GM19397 (cell line): ENCODE measurements around the gene HYDIN.
"Not testable (repeated sequence)": the region's sequence is repeated elsewhere in the genome, so short reads cannot be mapped to it uniquely, and the experiment has no call there.

Experiments used
- ATAC-seq: cut with Tn5 transposase; IDR thresholded peaks from one replicate; pipeline ENCODE4 v1.9.1; 2021; ENCODE audit warnings: mild to moderate bottlenecking, moderate library complexity; ENCODE audit not compliant: unreplicated experiment

Gene HYDIN

GRCh38 chr16:71009440-71010223, 220.9 kb downstream of the HYDIN start:
- ATAC-seq: not testable (repeated sequence)

GRCh38 chr16:71006516-71006915, 224.0 kb downstream of the HYDIN start:
- ATAC-seq: not testable (repeated sequence)

DNA sequence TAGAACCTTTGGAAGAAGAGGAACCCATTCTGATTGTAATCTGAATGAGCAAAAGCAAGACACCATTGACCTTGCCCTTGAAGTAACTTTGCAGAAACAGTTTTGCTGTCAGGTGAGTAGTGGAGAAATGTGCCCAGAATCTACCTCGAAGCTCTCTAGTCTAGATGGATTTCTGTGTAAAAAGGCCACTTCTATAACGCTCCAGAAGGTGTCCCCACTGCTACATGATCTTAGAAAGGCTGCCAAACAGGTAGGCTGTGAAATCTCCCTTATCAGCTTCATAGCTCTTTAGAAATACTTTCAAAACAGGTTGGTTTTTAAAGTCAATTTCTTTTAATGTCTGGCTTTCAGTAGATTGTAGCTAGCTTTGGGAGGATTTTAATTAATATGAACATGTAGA, 230.8 kb downstream of the HYDIN start:
- ATAC-seq: not testable (repeated sequence)

GRCh38 chr16:70995799-70996198, 234.7 kb downstream of the HYDIN start:
- not testable (repeated sequence) for ATAC-seq

DNA sequence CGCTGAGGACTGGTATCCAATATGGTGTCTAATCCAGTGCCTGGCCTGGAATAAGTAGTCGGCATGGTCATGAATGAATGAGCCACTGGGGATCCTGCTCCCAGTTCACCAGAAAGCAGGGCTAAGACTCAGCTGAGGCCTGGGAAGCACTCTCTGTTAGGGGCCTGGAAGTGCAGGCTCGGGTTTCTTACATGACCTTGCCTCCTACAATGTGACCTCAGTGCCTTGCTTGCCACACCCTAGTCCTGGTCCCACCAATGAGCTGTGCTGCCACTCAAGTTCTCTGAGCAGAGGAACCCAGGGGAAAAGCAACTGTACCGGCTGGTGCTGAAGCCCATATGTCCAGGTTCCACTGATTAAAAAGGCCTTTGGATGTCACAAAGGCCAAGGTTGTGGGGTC, 238.0 kb downstream of the HYDIN start:
- ATAC-seq: not testable (repeated sequence)

GRCh38 chr16:70987019-70987715, 243.4 kb downstream of the HYDIN start:
- not testable (repeated sequence) for ATAC-seq

DNA sequence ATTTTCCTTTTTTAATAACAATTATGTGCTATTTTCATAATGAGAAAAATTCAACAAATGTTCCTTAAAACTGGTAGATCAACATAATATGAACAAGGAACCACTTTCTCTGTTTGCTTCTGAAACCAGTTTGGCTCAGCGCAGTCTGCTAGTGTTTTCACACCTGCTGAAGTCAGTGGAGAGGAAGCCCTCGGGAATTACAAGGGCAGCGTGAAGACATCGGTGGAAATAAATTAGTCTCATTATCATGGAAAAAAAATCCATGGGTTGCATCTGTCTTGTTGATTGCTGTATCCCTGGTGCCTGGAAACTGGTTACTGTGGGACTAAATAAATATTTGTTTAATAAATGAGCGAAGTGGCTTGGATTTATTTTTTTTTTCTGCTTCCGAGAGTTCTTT, 245.8 kb downstream of the HYDIN start:
- ATAC-seq: not testable (repeated sequence)

DNA sequence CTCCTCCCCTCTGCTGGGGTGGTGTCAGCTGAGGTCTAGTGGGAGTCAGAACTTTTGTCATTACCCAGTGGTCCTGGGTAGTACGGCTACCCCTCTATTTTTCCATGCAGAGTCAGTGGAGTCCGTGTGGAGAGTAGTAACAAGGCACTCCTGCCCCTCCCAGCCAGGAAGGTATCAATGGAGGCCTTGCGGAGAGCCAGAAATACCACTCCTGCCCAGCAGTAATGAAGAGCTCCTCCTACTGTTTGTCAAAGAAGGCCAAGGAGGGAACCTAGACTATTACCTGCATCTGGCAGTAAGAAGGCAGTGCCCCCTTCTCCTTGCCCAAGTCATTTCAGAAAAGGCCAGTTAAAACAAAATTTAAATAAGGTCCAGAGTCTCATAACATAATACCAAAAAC, 262.2 kb downstream of the HYDIN start:
- not testable (repeated sequence) for ATAC-seq

DNA sequence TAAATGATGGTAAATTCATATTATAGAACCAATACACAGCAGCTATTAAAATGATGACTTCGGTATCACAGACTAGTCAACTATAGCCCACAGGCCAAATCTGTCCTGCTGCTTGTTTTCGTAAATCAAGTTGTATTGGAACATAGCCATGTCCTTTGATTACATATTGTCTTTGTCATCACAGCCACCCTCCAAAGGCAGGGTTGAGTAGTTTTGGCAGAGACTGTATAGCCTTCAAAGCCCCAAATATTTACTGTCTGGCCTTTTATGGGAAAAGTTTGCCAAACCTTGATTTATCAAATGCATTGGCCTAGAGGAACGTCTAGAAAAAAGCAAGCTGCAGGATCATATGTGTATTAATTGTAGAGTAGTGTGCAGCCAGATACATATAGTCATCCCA, 270.4 kb downstream of the HYDIN start:
- ATAC-seq: not testable (repeated sequence)

GRCh38 chr16:70954922-70955321, 275.6 kb downstream of the HYDIN start:
- ATAC-seq: not testable (repeated sequence)

GRCh38 chr16:70953824-70954223, 276.7 kb downstream of the HYDIN start:
- not testable (repeated sequence) for ATAC-seq

DNA sequence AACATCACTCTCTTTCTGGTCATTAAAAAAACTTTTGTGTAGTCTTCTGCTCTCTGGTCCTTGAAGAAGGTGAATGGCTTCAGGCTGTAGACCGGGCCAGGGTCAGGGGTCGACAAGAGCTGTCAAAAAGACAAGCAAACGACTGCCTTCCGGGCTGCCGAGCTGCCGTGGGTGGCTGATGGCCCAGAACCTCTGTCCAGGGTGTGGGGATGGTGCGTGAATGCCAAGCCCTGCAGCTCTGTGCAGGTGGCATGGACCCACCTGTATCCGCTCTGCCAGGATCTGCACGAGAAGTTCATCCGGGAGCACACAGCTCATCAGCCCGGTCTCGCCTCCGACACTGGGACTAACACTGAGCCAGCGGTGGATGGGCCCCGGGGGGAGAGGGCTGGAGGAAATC, 287.0 kb downstream of the HYDIN start:
- ATAC-seq: not testable (repeated sequence)

DNA sequence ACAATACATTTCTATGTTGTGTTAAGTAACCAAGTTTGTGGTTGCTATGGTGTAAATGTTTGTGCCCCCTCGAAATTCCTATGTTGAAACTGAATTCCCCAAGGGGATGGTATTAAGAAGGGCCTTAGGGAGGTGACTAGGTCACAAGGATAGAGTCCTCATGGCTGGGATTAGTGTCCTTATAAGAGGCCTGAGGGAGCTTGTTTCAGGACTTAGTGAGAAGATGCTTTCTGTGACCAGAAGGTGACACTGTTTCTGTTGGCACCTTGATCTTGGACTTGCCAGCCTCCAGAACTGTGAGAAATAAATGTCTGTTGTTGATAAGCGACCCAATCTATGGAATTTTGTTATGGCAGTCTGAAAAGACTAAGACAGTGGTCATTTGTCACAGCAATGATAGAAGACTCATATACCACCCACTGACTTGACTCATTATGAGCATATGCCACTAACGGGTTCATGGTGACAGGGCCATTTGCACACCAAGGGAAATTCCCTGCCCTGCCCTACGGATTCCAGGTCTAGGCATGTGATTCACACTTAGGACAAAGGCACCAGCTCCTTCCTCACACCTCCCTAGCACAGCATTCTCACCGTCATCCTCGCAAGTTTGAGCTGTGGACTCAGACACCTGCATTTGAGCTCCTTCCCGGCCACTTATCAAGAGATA, 290.7 kb downstream of the HYDIN start:
- ATAC-seq: not testable (repeated sequence)

DNA sequence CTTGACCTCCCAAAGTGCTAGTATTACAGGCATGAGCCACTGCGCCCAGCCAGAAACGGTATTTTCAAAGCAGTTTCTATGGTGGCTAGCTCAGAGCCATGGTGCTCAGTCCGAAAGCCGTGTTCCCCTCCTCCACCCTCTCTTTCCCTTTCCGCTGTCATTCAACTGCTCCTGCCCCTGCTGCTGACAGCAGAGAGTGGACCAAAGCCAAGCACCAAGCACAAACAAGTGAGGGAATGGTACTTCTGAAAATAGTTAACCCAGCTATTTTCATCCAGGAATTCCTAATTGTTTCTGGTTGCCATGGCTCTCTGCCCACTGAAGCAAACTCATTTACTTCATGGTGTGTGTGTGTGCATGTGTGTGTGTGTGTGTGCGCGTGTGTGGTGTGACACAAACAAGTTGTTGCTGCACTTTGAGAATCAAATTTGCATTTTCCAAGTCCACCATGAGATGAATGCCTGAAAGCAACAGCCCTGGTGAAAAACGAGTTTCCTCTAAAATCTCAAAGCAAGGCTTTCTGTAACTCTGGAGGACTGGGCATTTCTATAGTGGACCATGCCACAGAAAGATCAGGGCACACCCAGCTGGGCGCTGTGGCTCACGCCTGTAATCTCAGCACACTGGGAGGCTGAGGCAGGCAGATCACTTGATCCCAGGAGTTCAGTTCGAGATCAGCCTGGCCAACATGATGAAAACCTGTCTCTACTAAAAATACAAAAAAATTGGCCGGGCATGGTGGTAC, 293.6 kb downstream of the HYDIN start:
- ATAC-seq: not testable (repeated sequence)

- not testable (repeated sequence) for ATAC-seq
Measured at GRCh38 chr16:70935325-70935724, 295.2 kb downstream of the HYDIN start.

DNA sequence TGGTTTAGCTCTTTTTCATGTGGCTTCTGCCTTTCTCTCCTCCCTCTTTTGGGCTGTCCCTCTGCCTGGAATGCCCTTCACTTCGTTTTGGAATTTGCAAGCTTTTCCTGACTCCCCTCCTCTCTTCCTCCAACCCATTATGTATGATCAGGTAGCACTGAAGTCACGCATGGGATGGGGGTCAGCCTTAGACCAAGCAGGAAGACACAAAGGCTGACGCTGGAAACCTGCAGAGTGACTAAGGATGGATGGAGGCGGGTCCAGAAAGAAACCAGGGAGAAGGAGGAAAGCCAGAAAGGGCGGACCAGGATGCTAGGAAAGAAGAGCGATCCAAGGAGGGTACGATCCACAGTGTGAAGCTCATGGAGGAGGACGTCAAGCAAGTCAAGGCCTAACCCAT, 296.8 kb downstream of the HYDIN start:
- ATAC-seq: not testable (repeated sequence)

GRCh38 chr16:70930757-70931156, 299.8 kb downstream of the HYDIN start:
- not testable (repeated sequence) for ATAC-seq

DNA sequence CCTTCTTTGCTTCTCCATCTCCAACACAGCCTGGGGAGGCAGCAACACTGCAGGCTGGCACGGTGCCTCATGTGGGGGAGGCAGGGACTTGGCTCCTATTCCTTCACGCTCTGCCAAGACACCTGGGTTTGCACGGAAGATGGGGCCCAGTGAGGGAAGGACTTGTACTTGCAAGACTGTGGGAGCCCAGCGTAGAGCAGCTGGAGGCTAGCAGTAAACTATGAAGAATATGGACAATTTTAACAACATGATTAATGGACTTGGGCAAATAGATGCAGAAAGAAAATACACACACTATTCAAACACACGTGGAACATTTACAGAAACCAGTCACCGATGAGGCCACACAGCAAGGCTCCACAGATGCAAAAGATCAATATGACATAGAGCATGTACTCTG, 308.4 kb downstream of the HYDIN start:
- ATAC-seq: not testable (repeated sequence)

DNA sequence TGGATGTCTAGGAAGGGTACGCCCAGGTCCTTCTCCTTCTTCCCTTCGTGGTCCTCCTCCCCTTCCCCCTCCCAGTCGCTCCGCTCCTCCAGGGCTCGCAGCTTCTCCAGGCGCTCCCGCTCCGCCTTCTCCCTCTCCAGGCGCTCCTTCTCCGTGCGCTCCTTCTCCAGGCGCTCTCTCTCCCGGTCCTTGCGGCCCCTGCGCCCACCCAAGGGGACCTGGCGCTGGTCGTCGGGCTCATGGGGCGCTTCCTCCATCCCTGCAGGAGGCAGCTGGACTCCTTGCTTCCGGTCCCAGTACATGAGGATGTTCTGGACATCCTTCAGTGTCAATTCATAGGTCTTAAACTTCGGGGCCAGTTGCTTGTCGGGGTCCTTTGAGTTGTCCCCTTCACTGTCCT, 309.9 kb downstream of the HYDIN start:
- ATAC-seq: not testable (repeated sequence)

- not testable (repeated sequence) for ATAC-seq
Measured at GRCh38 chr16:70888208-70888607, 342.3 kb downstream of the HYDIN start.

GRCh38 chr16:70884652-70885051, 345.9 kb downstream of the HYDIN start:
- ATAC-seq: not testable (repeated sequence)
